SH-SY5Y (cell line): Measurements from ENCODE around the gene EIF4G3.

ENCODE experiments used
- GATA2 ChIP-seq: IDR thresholded peaks from 2 replicates; pipeline ENCODE4 v1.6.1; 2011; ENCODE audit warnings: mild to moderate bottlenecking, low read depth, low read length
- GATA3 ChIP-seq: IDR thresholded peaks from 2 replicates; pipeline ENCODE4 v1.6.1; 2011; ENCODE audit warnings: low read depth, mild to moderate bottlenecking, low read length, moderate library complexity

DNA sequence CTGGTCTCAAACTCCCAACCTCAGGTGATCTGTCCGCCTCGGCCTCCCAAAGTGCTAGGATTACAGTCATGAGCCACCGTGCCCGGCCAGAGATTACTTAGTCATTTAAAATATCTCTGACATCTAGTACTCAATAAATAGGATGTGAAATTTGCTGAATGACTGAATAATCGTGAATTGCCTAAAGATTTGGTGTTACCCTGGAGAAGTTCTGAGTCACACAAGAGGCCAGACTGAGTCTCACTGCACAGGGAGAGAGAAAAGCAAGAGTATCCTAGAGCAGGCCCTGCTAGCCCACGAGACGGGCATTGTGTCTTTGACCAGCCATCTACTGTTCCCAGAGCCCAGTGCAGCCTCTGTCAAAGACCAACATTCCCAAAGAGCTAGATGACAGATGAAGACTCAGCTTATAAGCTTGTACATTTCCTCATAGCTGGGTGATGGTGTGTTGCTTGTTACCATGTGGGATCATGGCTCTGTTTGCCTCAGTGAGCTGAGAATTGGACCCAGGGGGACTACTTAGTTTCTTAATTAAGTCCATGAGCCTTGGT, 5.6 kb upstream of the EIF4G3 start:
- TF ChIP-seq GATA2 = no peak
- no peak for TF ChIP-seq GATA3
